NB4 (cell line): ENCODE measurements around the gene SACS.

Experiments
- DNase-seq: peaks from one replicate; pipeline ENCODE4 v3.0.0; 2010; ENCODE audit warnings: low read depth
- H3K4me3 ChIP-seq: one replicate; pipeline ENCODE4 v1.5.1; 2011; ENCODE audit warnings: mild to moderate bottlenecking, low read depth, low read length, moderate library complexity
- MYC ChIP-seq: IDR thresholded peaks from 2 replicates; pipeline ENCODE4 v1.6.1; 2011; ENCODE audit warnings: low read depth, low read length
- POLR2A ChIP-seq: IDR thresholded peaks from 2 replicates; pipeline ENCODE4 v1.6.1; 2011; ENCODE audit warnings: mild to moderate bottlenecking; ENCODE audit not compliant: insufficient read length; ENCODE audit errors: extremely low read depth
- TF ChIP-seq, protein P1 (sequence below): IDR thresholded peaks from one replicate; pipeline ENCODE4 v1.5.1; 2012; ENCODE audit warnings: low read depth, low read length
- TF ChIP-seq, protein P2 (sequence below): IDR thresholded peaks from 2 replicates; pipeline ENCODE4 v1.6.1; 2011; ENCODE audit warnings: low read depth, low read length

Gene SACS

DNA sequence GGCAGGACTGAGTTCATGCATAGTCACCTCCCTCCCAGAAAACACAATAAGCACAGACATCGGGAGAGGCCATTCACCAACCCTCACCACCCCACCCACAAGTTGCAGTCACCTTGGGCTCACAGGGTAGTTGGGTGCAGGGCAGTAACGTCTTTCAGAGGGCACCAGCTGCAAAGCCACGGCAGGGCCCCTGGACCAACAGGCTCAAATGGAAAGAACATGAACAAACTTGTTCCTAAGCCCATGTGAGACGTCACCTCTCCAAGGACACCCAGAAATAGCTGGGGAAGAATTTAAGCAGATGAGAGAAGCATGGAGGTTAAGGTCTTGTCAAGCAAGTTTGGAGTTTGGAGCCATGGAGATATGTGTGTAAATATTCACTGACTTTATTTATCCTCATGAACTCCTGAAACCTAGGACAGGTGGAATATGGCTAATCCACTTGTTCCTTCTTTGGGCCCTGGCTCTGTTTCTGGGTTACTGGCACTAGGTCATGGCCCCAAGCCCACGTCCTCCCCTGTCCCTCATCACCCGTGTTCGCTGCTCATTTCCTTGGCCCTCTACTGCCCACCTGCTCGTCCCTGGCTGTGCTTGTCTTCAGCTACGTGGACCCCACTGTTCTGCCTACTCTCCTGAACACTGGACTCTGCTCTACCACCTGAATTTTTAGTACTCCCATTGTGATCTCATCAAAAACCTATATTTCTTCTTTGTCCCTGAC lies 40.4 kb downstream of the SACS start:
- no peak overlapping the region for H3K4me3 ChIP-seq
- no peak for TF ChIP-seq POLR2A
- TF ChIP-seq, protein P1, sequence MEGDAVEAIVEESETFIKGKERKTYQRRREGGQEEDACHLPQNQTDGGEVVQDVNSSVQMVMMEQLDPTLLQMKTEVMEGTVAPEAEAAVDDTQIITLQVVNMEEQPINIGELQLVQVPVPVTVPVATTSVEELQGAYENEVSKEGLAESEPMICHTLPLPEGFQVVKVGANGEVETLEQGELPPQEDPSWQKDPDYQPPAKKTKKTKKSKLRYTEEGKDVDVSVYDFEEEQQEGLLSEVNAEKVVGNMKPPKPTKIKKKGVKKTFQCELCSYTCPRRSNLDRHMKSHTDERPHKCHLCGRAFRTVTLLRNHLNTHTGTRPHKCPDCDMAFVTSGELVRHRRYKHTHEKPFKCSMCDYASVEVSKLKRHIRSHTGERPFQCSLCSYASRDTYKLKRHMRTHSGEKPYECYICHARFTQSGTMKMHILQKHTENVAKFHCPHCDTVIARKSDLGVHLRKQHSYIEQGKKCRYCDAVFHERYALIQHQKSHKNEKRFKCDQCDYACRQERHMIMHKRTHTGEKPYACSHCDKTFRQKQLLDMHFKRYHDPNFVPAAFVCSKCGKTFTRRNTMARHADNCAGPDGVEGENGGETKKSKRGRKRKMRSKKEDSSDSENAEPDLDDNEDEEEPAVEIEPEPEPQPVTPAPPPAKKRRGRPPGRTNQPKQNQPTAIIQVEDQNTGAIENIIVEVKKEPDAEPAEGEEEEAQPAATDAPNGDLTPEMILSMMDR, result no peak
- TF ChIP-seq MYC, result no peak
- TF ChIP-seq, protein P2, sequence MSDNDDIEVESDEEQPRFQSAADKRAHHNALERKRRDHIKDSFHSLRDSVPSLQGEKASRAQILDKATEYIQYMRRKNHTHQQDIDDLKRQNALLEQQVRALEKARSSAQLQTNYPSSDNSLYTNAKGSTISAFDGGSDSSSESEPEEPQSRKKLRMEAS, result no peak
- DNase-seq, result no peak

DNA sequence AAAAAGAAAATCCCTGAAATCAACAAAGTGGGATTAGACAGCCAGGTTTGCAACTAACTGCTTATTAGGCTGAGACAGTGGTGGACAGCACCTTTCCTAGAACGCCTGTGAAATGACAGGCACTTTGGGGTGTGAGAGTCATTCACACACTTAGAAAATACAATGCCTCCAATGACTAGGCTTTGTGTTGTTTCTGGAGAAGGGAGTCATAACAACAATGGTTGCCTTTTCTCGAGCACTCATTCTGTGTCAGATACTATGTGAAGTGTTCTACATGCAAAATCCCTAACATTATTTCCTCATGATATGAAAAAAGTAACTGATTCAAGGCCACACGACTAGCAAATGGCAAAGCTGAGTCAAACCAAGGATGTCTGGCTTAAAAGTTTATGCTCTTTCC lies 41.2 kb downstream of the SACS start:
- no peak for DNase-seq
- TF ChIP-seq, protein P2, result no peak
- TF ChIP-seq, protein P1, result no peak
- TF ChIP-seq POLR2A (no peak), MYC (no peak)
- no peak overlapping the region for H3K4me3 ChIP-seq

DNA sequence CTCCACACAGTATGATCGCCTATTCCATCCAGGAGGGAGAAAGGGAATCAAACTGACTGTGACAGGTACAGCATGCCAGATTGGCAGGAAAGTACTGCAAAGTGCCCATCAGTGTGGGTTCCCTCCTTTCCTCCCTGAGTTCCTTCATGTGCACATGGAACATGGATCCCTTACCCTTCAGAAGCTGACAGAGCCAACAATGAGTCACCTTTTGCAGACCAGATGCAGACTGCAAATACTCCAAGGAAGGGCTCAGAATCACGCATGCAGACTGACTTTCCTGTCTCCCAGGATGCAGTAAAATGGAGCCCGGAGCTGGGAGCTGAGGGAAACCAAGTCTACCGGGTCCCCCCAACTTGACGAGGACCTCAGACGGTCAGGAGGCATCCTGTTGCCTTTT lies 41.8 kb downstream of the SACS start:
- DNase-seq, result no peak
- TF ChIP-seq POLR2A (no peak), MYC (no peak)
- TF ChIP-seq, protein P2, result no peak
- TF ChIP-seq, protein P1, result no peak
- no peak overlapping the region for H3K4me3 ChIP-seq

DNA sequence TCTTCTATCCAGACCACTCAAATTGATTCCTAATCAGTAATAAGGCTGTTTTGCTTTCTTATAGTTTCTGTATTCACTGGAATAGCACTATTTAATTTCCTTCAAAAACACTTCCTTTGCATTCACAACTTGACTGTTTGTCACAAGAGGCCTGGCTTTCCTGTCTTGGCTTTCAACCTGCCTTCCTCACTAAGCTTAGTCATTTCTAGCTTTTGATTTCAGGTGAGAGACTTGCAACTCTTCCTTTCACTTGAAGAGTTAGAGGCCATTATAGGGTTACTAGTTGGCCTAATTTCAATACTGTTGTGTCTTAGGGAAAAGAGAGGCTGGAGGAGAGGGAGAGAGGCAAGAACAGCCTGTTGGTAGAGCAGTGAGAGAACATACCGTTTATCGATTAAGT lies 47.0 kb downstream of the SACS start:
- TF ChIP-seq POLR2A, result no peak
- TF ChIP-seq, protein P1, result no peak
- TF ChIP-seq, protein P2, result no peak
- no peak for TF ChIP-seq MYC
- H3K4me3 ChIP-seq, result no peak overlapping the region
- no peak for DNase-seq

DNA sequence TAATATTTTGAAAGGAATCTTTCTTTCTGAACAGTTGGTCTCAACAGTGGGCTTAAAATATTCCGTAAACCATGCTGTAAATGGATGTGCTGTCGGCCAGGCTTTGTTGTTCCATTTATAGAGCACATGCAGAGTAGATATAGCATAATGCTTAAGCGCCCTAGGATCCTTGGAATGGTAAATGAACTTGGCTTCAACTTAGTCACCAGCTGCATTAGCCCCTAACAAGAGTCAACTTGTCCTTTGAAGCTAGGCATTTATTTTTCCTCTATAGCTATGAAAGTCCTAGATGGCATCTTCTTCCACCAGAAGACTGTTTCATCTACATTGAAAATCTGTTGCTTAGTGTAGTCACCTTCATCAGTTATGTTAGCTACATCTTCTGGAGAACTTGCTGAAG lies 47.6 kb downstream of the SACS start:
- no peak overlapping the region for H3K4me3 ChIP-seq
- TF ChIP-seq MYC (no peak), POLR2A (no peak)
- TF ChIP-seq, protein P2, result no peak
- TF ChIP-seq, protein P1, result no peak
- DNase-seq, result no peak
